Vagina (tissue), 2 donors: Measurements from ENCODE around the gene ZBTB21.

Source experiments
- CTCF ChIP-seq, 3 experiments: fragments of 450-650 bp in 2 of 3; fragments of 200-600 bp in 1 of 3; sonication (generic) in 1 of 3; IDR thresholded peaks; one replicate each; pipeline ENCODE4 v1.5.1; 2017 to 2019; ENCODE audit warnings: antibody characterized with exemption in 3 of 3, mild to moderate bottlenecking in 2 of 3, moderate library complexity in 2 of 3
- POLR2A ChIP-seq, 2 donors: fragments of 450-650 bp; IDR thresholded peaks; one replicate each; pipeline ENCODE4 v1.6.1; 2017; ENCODE audit warnings: antibody characterized with exemption in 2 of 2, mild to moderate bottlenecking in 2 of 2, moderate library complexity in 2 of 2

GRCh38 chr21:42057851-42058437 lies 47.8 kb upstream of the ZBTB21 start:
- TF ChIP-seq CTCF (IDR thresholded peaks at IDR 0.05) (no peak), POLR2A (IDR thresholded peaks at IDR 0.05) (no peak)
